GM23338 (cell line): ENCODE results near the gene TMEM43. TPM values are rescaled to one million over a fixed set of nuclear protein-coding genes. Genes with fewer than 3 reads are reported as not detected.

Experiments used
- ATAC-seq: fragments of 200-7000 bp; cut with Tn5 transposase; 3 replicates; pipeline ENCODE4 v1.9.1; 2020
- DNase-seq: peaks from one replicate; pipeline ENCODE4 v3.0.0-alpha.2; 2015; ENCODE audit warnings: low spot score
- H2AFZ ChIP-seq: fragments of 200-600 bp; sonication (generic); 2 replicates; pipeline ENCODE4 v1.8.0; 2016; ENCODE audit warnings: antibody characterized with exemption, mild to moderate bottlenecking, moderate library complexity
- H3F3A ChIP-seq: fragments of 200-600 bp; sonication (generic); replicated peaks from 2 replicates; pipeline ENCODE4 v1.8.0; 2017; ENCODE audit warnings: antibody characterized with exemption, mixed run types, low read depth
- H3K27ac ChIP-seq: fragments of 200-600 bp; sonication (generic); 2 replicates; pipeline ENCODE4 v1.6.1; 2016; ENCODE audit warnings: low read depth
- H3K27me3 ChIP-seq: fragments of 200-600 bp; sonication (generic); 2 replicates; pipeline ENCODE4 v1.8.0; 2016; ENCODE audit warnings: mild to moderate bottlenecking, mixed run types, moderate library complexity; ENCODE audit not compliant: insufficient read depth
- H3K36me3 ChIP-seq: fragments of 200-600 bp; sonication (generic); 2 replicates; pipeline ENCODE4 v1.8.0; 2016; ENCODE audit warnings: mild to moderate bottlenecking; ENCODE audit not compliant: insufficient read depth
- H3K4me1 ChIP-seq: fragments of 200-600 bp; sonication (generic); 2 replicates; pipeline ENCODE4 v1.8.0; 2016; ENCODE audit warnings: mild to moderate bottlenecking, moderate library complexity; ENCODE audit not compliant: insufficient read depth
- H3K4me2 ChIP-seq: fragments of 200-600 bp; sonication (generic); 2 replicates; pipeline ENCODE4 v1.7.1; 2017; ENCODE audit warnings: mixed run types
- H3K4me3 ChIP-seq: fragments of 200-600 bp; sonication (generic); 2 replicates; pipeline ENCODE4 v1.6.1; 2016; ENCODE audit warnings: mixed run types
- H3K79me2 ChIP-seq: fragments of 200-600 bp; sonication (generic); replicated peaks from 2 replicates; pipeline ENCODE4 v1.8.0; 2017; ENCODE audit warnings: mild to moderate bottlenecking; ENCODE audit not compliant: insufficient read depth
- H3K9me2 ChIP-seq: fragments of 200-600 bp; sonication (generic); 2 replicates; pipeline ENCODE4 v1.8.0; 2017; ENCODE audit not compliant: insufficient read depth
- H4K20me1 ChIP-seq: fragments of 200-600 bp; sonication (generic); replicated peaks from 2 replicates; pipeline ENCODE4 v1.8.0; 2017; ENCODE audit warnings: mild to moderate bottlenecking; ENCODE audit not compliant: insufficient read depth
- H3K27ac Mint-ChIP-seq: 2 replicates; pipeline ENCODE4 v1.8.0; 2020; ENCODE audit warnings: inconsistent platforms, mild to moderate bottlenecking, moderate library complexity, mixed read lengths
- H3K27me3 Mint-ChIP-seq: 3 replicates; pipeline ENCODE4 v1.8.0; 2022; ENCODE audit warnings: low read depth, mild to moderate bottlenecking, moderate library complexity, mixed read lengths, inconsistent platforms; ENCODE audit not compliant: insufficient read depth, poor library complexity
- H3K36me3 Mint-ChIP-seq: 3 replicates; pipeline ENCODE4 v1.8.0; 2021; ENCODE audit warnings: low read depth, mild to moderate bottlenecking, inconsistent platforms, moderate library complexity, mixed read lengths
- H3K4me1 Mint-ChIP-seq: 3 replicates; pipeline ENCODE4 v1.8.0; 2020; ENCODE audit warnings: mild to moderate bottlenecking, inconsistent platforms, mixed read lengths
- H3K4me3 Mint-ChIP-seq: 3 replicates; pipeline ENCODE4 v1.8.0; 2021; ENCODE audit warnings: moderate library complexity, mild to moderate bottlenecking, inconsistent platforms, mixed read lengths
- H3K9me3 Mint-ChIP-seq: 3 replicates; pipeline ENCODE4 v1.8.0; 2020; ENCODE audit warnings: moderate library complexity, mild to moderate bottlenecking, inconsistent platforms, mixed read lengths
- CREB1 ChIP-seq: fragments of 250-450 bp; sonication (Bioruptor Pico); IDR thresholded peaks from 2 replicates; pipeline ENCODE4 v1.5.0; 2020; ENCODE audit warnings: low read depth, mild to moderate bottlenecking, moderate library complexity
- ETS1 ChIP-seq: IDR thresholded peaks from 2 replicates; pipeline ENCODE4 v1.6.1; 2016; ENCODE audit warnings: antibody characterized with exemption
- EZH2 ChIP-seq: fragments of 200-600 bp; sonication (generic); IDR thresholded peaks from one replicate; pipeline ENCODE4 v1.8.0; 2017; ENCODE audit warnings: antibody characterized with exemption, mild to moderate bottlenecking, low read depth; ENCODE audit not compliant: unreplicated experiment
- EZH2phosphoT487 ChIP-seq: fragments of 200-600 bp; sonication (generic); IDR thresholded peaks from one replicate; pipeline ENCODE4 v1.8.1; 2018; ENCODE audit warnings: antibody characterized with exemption; ENCODE audit not compliant: unreplicated experiment
- JUNB ChIP-seq: IDR thresholded peaks from one replicate; pipeline ENCODE4 v1.6.1; 2016; ENCODE audit warnings: antibody characterized with exemption; ENCODE audit not compliant: unreplicated experiment
- NANOG ChIP-seq: IDR thresholded peaks from 2 replicates; pipeline ENCODE4 v1.6.1; 2016; ENCODE audit warnings: antibody characterized with exemption, borderline replicate concordance
- POLR2AphosphoS5 ChIP-seq: IDR thresholded peaks from 2 replicates; pipeline ENCODE4 v1.6.1; 2016; ENCODE audit warnings: antibody characterized with exemption, low read depth
- REST ChIP-seq: IDR thresholded peaks from one replicate; pipeline ENCODE4 v1.6.1; 2018; ENCODE audit warnings: antibody characterized with exemption; ENCODE audit not compliant: unreplicated experiment
- STAT1 ChIP-seq: IDR thresholded peaks from one replicate; pipeline ENCODE4 v1.6.1; 2016; ENCODE audit warnings: antibody characterized with exemption; ENCODE audit not compliant: unreplicated experiment
- ZNF114 ChIP-seq: fragments of 250-450 bp; sonication (Bioruptor Pico); IDR thresholded peaks from 2 replicates; pipeline ENCODE4 v1.5.0; 2020; ENCODE audit warnings: mild to moderate bottlenecking, moderate library complexity
- ZNF331 ChIP-seq: fragments of 250-450 bp; sonication (Bioruptor Pico); IDR thresholded peaks from 2 replicates; pipeline ENCODE4 v1.5.0; 2020; ENCODE audit warnings: low read depth, mild to moderate bottlenecking, moderate library complexity
- polyA plus RNA-seq: library from polyadenylated mRNA; unstranded; fragments of >200 nt; fragmentation: Nextera tagmentation; extraction: Ambion mirVana; gene quantifications from 2 replicates; pipeline ENCODE4 v1.2.1, GENCODE V29; 2016
- total RNA-seq: library from RNA; depleted of rRNA; stranded (reverse); fragments of >200 nt; shearing (Covaris generic); gene quantifications from 2 replicates; pipeline ENCODE4 v1.2.3, GENCODE V29; 2014
- TF ChIP-seq, protein P1 (sequence below): fragments of 250-450 bp; sonication (Bioruptor Pico); IDR thresholded peaks from 2 replicates; pipeline ENCODE4 v1.5.0; 2020; ENCODE audit warnings: mild to moderate bottlenecking, moderate library complexity
- TF ChIP-seq, protein P2 (sequence below), 2 experiments: fragments of 200-600 bp in 1 of 2; sonication (generic) in 1 of 2; conservative IDR thresholded peaks; 2 replicates each; pipeline versions ENCODE4 v1.5.1 to v1.6.1; 2016 to 2017; ENCODE audit warnings: antibody characterized with exemption in 2 of 2, low read depth in 2 of 2, mild to moderate bottlenecking in 2 of 2, moderate library complexity in 1 of 2

The TMEM43 gene
- total and polyA plus RNA-seq, 2 experiments from 2014 or later: 15.9 to 34.7 TPM

- Mint-ChIP-seq H3K9me3 (no peaks in the 10 kb centered on the region), H3K27me3 (peaks cover 9% of the 10 kb centered on the region), H3K36me3 (peaks cover 47% of the 10 kb centered on the region), H3K27ac (no peak overlapping the region), H3K4me1 (peaks cover 2% of the 10 kb centered on the region; the same call in 2 of the 3 replicates), H3K4me3 (no peak overlapping the region)
- Histone ChIP-seq H3K4me2 (no peak overlapping the region), H3K4me1 (no peaks in the 10 kb centered on the region), H4K20me1 (peaks cover 5% of the 10 kb centered on the region; the same call in 1 of the 2 replicates), H3F3A (no peaks in the 10 kb centered on the region), H3K9me2 (no peaks in the 10 kb centered on the region), H3K79me2 (no peaks in the 10 kb centered on the region), H2AFZ (no peak overlapping the region), H3K4me3 (no peak overlapping the region), H3K27ac (no peak overlapping the region), H3K36me3 (peaks cover 3% of the 10 kb centered on the region), H3K27me3 (no peaks in the 10 kb centered on the region)
- no peak for ATAC-seq
- no peak for DNase-seq
- TF ChIP-seq EZH2 (no peak), ZNF114 (CRISPR knock-in tag) (no peak), JUNB (no peak), NANOG (no peak), EZH2phosphoT487 (no peak), REST (no peak), CREB1 (CRISPR knock-in tag) (no peak), ETS1 (no peak), POLR2AphosphoS5 (no peak), STAT1 (no peak), ZNF331 (CRISPR knock-in tag) (no peak)
- TF ChIP-seq, protein P1, sequence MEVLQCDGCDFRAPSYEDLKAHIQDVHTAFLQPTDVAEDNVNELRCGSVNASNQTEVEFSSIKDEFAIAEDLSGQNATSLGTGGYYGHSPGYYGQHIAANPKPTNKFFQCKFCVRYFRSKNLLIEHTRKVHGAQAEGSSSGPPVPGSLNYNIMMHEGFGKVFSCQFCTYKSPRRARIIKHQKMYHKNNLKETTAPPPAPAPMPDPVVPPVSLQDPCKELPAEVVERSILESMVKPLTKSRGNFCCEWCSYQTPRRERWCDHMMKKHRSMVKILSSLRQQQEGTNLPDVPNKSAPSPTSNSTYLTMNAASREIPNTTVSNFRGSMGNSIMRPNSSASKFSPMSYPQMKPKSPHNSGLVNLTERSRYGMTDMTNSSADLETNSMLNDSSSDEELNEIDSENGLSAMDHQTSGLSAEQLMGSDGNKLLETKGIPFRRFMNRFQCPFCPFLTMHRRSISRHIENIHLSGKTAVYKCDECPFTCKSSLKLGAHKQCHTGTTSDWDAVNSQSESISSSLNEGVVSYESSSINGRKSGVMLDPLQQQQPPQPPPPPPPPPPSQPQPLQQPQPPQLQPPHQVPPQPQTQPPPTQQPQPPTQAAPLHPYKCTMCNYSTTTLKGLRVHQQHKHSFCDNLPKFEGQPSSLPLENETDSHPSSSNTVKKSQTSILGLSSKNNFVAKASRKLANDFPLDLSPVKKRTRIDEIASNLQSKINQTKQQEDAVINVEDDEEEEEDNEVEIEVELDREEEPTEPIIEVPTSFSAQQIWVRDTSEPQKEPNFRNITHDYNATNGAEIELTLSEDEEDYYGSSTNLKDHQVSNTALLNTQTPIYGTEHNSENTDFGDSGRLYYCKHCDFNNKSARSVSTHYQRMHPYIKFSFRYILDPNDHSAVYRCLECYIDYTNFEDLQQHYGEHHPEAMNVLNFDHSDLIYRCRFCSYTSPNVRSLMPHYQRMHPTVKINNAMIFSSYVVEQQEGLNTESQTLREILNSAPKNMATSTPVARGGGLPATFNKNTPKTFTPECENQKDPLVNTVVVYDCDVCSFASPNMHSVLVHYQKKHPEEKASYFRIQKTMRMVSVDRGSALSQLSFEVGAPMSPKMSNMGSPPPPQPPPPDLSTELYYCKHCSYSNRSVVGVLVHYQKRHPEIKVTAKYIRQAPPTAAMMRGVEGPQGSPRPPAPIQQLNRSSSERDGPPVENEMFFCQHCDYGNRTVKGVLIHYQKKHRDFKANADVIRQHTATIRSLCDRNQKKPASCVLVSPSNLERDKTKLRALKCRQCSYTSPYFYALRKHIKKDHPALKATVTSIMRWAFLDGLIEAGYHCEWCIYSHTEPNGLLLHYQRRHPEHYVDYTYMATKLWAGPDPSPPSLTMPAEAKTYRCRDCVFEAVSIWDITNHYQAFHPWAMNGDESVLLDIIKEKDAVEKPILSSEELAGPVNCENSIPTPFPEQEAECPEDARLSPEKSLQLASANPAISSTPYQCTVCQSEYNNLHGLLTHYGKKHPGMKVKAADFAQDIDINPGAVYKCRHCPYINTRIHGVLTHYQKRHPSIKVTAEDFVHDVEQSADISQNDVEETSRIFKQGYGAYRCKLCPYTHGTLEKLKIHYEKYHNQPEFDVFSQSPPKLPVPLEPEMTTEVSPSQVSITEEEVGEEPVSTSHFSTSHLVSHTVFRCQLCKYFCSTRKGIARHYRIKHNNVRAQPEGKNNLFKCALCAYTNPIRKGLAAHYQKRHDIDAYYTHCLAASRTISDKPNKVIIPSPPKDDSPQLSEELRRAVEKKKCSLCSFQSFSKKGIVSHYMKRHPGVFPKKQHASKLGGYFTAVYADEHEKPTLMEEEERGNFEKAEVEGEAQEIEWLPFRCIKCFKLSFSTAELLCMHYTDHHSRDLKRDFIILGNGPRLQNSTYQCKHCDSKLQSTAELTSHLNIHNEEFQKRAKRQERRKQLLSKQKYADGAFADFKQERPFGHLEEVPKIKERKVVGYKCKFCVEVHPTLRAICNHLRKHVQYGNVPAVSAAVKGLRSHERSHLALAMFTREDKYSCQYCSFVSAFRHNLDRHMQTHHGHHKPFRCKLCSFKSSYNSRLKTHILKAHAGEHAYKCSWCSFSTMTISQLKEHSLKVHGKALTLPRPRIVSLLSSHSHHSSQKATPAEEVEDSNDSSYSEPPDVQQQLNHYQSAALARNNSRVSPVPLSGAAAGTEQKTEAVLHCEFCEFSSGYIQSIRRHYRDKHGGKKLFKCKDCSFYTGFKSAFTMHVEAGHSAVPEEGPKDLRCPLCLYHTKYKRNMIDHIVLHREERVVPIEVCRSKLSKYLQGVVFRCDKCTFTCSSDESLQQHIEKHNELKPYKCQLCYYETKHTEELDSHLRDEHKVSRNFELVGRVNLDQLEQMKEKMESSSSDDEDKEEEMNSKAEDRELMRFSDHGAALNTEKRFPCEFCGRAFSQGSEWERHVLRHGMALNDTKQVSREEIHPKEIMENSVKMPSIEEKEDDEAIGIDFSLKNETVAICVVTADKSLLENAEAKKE (CRISPR knock-in tag): no peak
- TF ChIP-seq, protein P2, sequence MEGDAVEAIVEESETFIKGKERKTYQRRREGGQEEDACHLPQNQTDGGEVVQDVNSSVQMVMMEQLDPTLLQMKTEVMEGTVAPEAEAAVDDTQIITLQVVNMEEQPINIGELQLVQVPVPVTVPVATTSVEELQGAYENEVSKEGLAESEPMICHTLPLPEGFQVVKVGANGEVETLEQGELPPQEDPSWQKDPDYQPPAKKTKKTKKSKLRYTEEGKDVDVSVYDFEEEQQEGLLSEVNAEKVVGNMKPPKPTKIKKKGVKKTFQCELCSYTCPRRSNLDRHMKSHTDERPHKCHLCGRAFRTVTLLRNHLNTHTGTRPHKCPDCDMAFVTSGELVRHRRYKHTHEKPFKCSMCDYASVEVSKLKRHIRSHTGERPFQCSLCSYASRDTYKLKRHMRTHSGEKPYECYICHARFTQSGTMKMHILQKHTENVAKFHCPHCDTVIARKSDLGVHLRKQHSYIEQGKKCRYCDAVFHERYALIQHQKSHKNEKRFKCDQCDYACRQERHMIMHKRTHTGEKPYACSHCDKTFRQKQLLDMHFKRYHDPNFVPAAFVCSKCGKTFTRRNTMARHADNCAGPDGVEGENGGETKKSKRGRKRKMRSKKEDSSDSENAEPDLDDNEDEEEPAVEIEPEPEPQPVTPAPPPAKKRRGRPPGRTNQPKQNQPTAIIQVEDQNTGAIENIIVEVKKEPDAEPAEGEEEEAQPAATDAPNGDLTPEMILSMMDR (conservative IDR thresholded peaks at IDR 0.05; ENCODE audit: low read depth in 2 of 2): no peak
Measured at GRCh38 chr3:14153663-14154062, 28.8 kb downstream of the TMEM43 start.
